Lower lobe of right lung (tissue), 2 donors: ENCODE data around the gene STRIP1. TPM values are rescaled to one million over a fixed set of nuclear protein-coding genes. Genes with fewer than 3 reads are reported as not detected.
A peak's percentile ranks its signal among the peaks of the same experiment; 100 is the strongest.

Experiments used
- ATAC-seq, 2 donors: fragments of 200-7000 bp; cut with Tn5 transposase; one replicate each; pipeline ENCODE4 v1.9.1; 2020 to 2022; ENCODE audit warnings: mild to moderate bottlenecking in 2 of 2, moderate library complexity in 2 of 2
- DNase-seq: peaks from one replicate; pipeline ENCODE4 v3.0.0-alpha.2; 2020
- H3K27ac ChIP-seq: fragments of 200-600 bp; one replicate; pipeline ENCODE4 v1.8.0; 2022
- H3K27me3 ChIP-seq: fragments of 200-600 bp; one replicate; pipeline ENCODE4 v1.8.0; 2022; ENCODE audit warnings: low read depth
- H3K36me3 ChIP-seq: fragments of 200-600 bp; one replicate; pipeline ENCODE4 v1.8.0; 2022; ENCODE audit warnings: mild to moderate bottlenecking
- H3K4me1 ChIP-seq: fragments of 200-600 bp; one replicate; pipeline ENCODE4 v1.8.0; 2022
- H3K4me3 ChIP-seq: fragments of 200-600 bp; one replicate; pipeline ENCODE4 v1.8.0; 2022; ENCODE audit warnings: mild to moderate bottlenecking
- H3K9me3 ChIP-seq: fragments of 200-600 bp; one replicate; pipeline ENCODE4 v1.8.0; 2022
- CTCF ChIP-seq: fragments of 200-600 bp; IDR thresholded peaks from one replicate; pipeline ENCODE4 v1.8.0; 2022; ENCODE audit warnings: antibody characterized with exemption, mild to moderate bottlenecking
- intact Hi-C: fragments of 100-400 bp; cut with DNase I; formaldehyde crosslinking; loops from one replicate; pipeline ENCODE4 v1.11.0; 2022
- total RNA-seq: library from RNA; stranded (reverse); fragmentation: NEBNext Ultra II Directional; extraction: Animal tissue kit (Norgen Biotek cat#: 25700); gene quantifications from one replicate; pipeline ENCODE4 v1.2.1, GENCODE V29; 2021
- donor health status: DM: no; HTN: yes; CAD: no; lungs with severe emphysema.

STRIP1 gene
- total RNA-seq, 1 donor from 2014 or later, result 36.5 TPM

DNA sequence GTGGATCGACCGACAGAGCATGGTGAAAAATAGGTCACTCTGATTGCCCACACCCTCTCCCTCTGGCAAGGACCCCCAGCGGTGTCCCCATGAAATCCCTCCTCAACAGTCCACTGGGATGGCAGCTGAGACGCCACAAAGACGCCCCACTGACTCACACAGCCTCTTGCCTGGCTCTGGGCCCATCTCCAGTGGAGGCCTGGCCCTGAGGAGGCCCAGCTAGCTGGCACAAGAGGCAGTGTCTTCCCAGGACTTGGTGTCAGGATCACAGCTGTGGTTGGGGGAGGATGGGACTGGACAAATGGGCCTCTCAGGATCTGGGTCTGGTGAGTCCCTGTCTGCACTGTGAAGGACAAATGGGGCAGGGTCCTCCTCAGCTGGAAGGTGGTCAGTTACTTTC is 31.4 kb downstream of the STRIP1 start:
- Histone ChIP-seq H3K4me3 (no peak overlapping the region), H3K4me1 (peaks cover 27% of the 10 kb centered on the region), H3K36me3 (no peaks in the 10 kb centered on the region), H3K27me3 (peaks cover 45% of the 10 kb centered on the region), H3K9me3 (no peaks in the 10 kb centered on the region), H3K27ac (no peak overlapping the region)
- ATAC-seq, result no peak
- no peak for TF ChIP-seq CTCF
- no peak for DNase-seq
- intact Hi-C loops, result no loop called here

DNA sequence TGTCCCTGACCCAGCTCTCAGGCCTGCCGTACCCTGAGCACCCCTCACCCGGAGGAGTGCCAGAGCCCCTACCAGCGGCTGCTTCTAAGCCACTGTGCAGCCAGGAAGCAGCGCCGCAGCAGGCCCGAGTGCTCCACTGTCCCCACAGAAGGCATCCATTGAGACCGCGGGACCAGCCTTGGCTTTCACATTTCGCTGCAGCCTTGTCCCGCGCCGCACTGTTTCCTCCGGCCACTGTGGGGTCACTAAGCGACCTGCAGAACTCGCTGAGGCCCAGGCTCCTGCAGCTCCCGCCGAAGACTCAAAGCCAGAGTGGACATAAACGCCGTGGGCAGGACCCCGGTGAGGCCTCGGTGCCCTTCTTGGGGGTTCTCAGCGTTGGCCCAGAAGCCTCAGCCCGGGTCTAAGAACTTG is 33.1 kb downstream of the STRIP1 start:
- TF ChIP-seq CTCF, result no peak
- Histone ChIP-seq H3K9me3 (no peaks in the 10 kb centered on the region), H3K27ac (no peak overlapping the region), H3K4me3 (no peak overlapping the region), H3K27me3 (peaks cover 61% of the 10 kb centered on the region), H3K4me1 (peaks cover 27% of the 10 kb centered on the region), H3K36me3 (no peaks in the 10 kb centered on the region)
- DNase-seq (no peak), ATAC-seq (no peak)
- intact Hi-C loops, result no loop called here

- no peak overlapping the region for H3K27ac ChIP-seq
- H3K27me3 ChIP-seq, result peaks cover 66% of the 10 kb centered on the region
- no peaks in the 10 kb centered on the region for H3K9me3 ChIP-seq
- intact Hi-C loops, result no loop called here
- TF ChIP-seq CTCF, result no peak
- H3K4me3 ChIP-seq, result no peak overlapping the region
- no peak for DNase-seq
- H3K36me3 ChIP-seq, result no peaks in the 10 kb centered on the region
- ATAC-seq, result no peak
- peaks cover 27% of the 10 kb centered on the region for H3K4me1 ChIP-seq
These were observed 33.6 kb downstream of the STRIP1 start for GRCh38 chr1:110067893-110068645.

GRCh38 chr1:110068646-110069403 is 34.4 kb downstream of the STRIP1 start:
- Histone ChIP-seq H3K4me1 (peaks cover 27% of the 10 kb centered on the region), H3K36me3 (no peaks in the 10 kb centered on the region), H3K27ac (no peak overlapping the region), H3K4me3 (no peak overlapping the region), H3K9me3 (no peaks in the 10 kb centered on the region), H3K27me3 (peaks cover 71% of the 10 kb centered on the region)
- intact Hi-C loops, result no loop called here
- DNase-seq, result no peak
- no peak for TF ChIP-seq CTCF
- peak; percentile 6 to 17 for ATAC-seq

DNA sequence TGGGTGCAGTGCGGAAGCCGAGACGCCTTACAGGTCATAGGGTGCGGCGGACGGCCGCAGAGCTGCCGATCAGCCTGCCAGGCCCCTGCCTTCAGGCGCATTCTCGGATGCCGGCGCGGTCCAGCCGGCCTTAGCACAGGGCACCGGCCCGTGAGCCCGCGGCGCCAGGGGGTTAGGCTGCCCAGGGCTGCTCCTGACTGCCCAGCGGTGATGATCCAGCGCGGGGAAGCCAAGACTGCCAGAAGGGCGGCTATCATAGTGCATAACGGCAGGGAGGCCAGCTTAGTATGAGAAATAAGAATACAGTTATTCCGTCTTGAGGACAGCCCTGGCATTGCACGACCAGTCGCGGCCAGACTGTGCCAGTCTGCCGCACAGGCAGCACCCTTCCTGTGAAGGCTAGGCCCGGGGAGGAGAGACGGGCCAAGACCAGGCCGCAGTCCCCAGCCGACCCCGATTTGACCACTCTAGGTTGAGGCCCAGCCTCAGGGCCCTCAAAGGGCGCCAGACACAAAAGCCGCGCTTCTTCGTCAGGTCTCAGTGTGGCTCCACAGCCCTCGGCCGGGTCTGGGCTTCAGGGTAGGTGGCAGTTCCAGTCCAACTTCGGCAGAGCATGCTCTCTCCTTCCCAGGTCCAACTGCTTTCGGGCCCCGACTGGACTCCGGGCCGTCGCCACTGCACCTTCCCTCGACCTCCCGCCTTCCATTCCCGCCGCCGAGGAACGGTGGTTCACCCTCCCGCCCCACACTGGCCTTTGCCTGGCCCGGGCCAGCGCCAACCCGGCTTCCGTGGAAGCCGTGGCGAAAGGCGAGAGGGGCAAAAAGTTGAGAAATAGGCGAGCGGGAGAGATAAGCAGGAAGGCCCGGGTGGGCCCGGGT is 35.2 kb downstream of the STRIP1 start:
- Histone ChIP-seq H3K4me3 (peak overlapping the region; percentile 22), H3K27ac (no peak overlapping the region), H3K4me1 (peaks cover 27% of the 10 kb centered on the region), H3K27me3 (peaks cover 76% of the 10 kb centered on the region), H3K36me3 (no peaks in the 10 kb centered on the region), H3K9me3 (no peaks in the 10 kb centered on the region)
- intact Hi-C loops, result no loop called here
- ATAC-seq (peak; percentile 33 to 39), DNase-seq (no peak)
- TF ChIP-seq CTCF, result no peak
